A549 (cell line): ENCODE data around the gene PKN2.
"Not testable (repeated sequence)": the region's sequence is repeated elsewhere in the genome, so short reads cannot be mapped to it uniquely, and the experiment has no call there.

Experiments
- CEBPB ChIP-seq, 2 experiments: fragments of >200 bp in 1 of 2; sonication (Bioruptor Twin) in 1 of 2; formaldehyde crosslinking in 1 of 2; IDR thresholded peaks; 2 replicates each; pipeline ENCODE4 v1.6.1; 2012 to 2016
- CTCF ChIP-seq: fragments of >200 bp; sonication (Bioruptor Twin); formaldehyde crosslinking; IDR thresholded peaks from 3 replicates; pipeline ENCODE4 v1.5.1; 2016
- EP300 ChIP-seq, 2 experiments: fragments of >200 bp; sonication (Bioruptor Twin); formaldehyde crosslinking; IDR thresholded peaks; 2 replicates in 1 of 2; 3 replicates in 1 of 2; pipeline ENCODE4 v1.6.1; 2016 to 2017
- JUN ChIP-seq, 2 experiments: fragments of >200 bp; sonication (Bioruptor Twin); formaldehyde crosslinking; IDR thresholded peaks; 2 replicates in 1 of 2; 3 replicates in 1 of 2; pipeline ENCODE4 v1.6.1; 2016 to 2017
- JUNB ChIP-seq: fragments of >200 bp; sonication (Bioruptor Twin); formaldehyde crosslinking; IDR thresholded peaks from 2 replicates; pipeline ENCODE4 v1.6.1; 2016
- MAX ChIP-seq: IDR thresholded peaks from 2 replicates; pipeline ENCODE4 v1.6.1; 2012
- POLR2A ChIP-seq: IDR thresholded peaks from 2 replicates; pipeline ENCODE4 v1.6.1; 2012; ENCODE audit warnings: mild to moderate bottlenecking, low read length
- TP53 ChIP-seq: fragments of 250-450 bp; sonication (Bioruptor Pico); IDR thresholded peaks from 2 replicates; pipeline ENCODE4 v1.5.0; 2021; ENCODE audit warnings: mild to moderate bottlenecking, moderate library complexity

- not testable (repeated sequence) for TF ChIP-seq POLR2A; CEBPB (IDR thresholded peaks at IDR 0.05); JUNB; CTCF; EP300 (IDR thresholded peaks at IDR 0.05); JUN (IDR thresholded peaks at IDR 0.05); TP53 (CRISPR knock-in tag); MAX
Measured at GRCh38 chr1:88712907-88713306, 28.8 kb downstream of the PKN2 start.
